Liver (tissue), 9 donors: Measurements from ENCODE around the gene PRKN. TPM values are rescaled to one million over a fixed set of nuclear protein-coding genes. Genes with fewer than 3 reads are reported as not detected.

Experiments used
- DNase-seq: peaks from one replicate; pipeline ENCODE4 v3.0.0-alpha.2; 2017; ENCODE audit warnings: low spot score
- H3K27ac ChIP-seq, 2 donors: one replicate each; pipeline ENCODE4 v1.7.0; 2013; ENCODE audit warnings: inconsistent platforms in 2 of 2, low read length in 2 of 2, control low read depth in 1 of 2, low read depth in 1 of 2, mild to moderate bottlenecking in 1 of 2
- H3K27me3 ChIP-seq, 4 donors: one replicate each; pipeline versions ENCODE4 v1.6.1 to v1.7.0; 2013; ENCODE audit warnings: low read length in 3 of 4, inconsistent platforms in 1 of 4, mild to moderate bottlenecking in 1 of 4, moderate library complexity in 1 of 4; ENCODE audit not compliant: control insufficient read depth in 4 of 4, insufficient read depth in 4 of 4
- H3K36me3 ChIP-seq, 4 donors: one replicate each; pipeline versions ENCODE4 v1.6.1 to v1.7.0; 2013; ENCODE audit warnings: low read length in 3 of 4, mild to moderate bottlenecking in 3 of 4, low read depth in 1 of 4, moderate library complexity in 1 of 4; ENCODE audit not compliant: control insufficient read depth in 4 of 4, insufficient read depth in 3 of 4
- H3K4me1 ChIP-seq, 4 donors: one replicate each; pipeline versions ENCODE4 v1.6.1 to v1.7.0; 2013; ENCODE audit warnings: low read length in 3 of 4, mild to moderate bottlenecking in 3 of 4, moderate library complexity in 1 of 4; ENCODE audit not compliant: control insufficient read depth in 4 of 4, insufficient read depth in 4 of 4
- H3K4me3 ChIP-seq, 3 donors: one replicate each; pipeline versions ENCODE4 v1.6.1 to v1.7.0; 2013; ENCODE audit warnings: low read length in 3 of 3, control low read depth in 1 of 3, low read depth in 1 of 3, mild to moderate bottlenecking in 1 of 3
- H3K9ac ChIP-seq, 2 donors: one replicate each; pipeline ENCODE4 v1.7.0; 2013; ENCODE audit warnings: low read length in 2 of 2, mild to moderate bottlenecking in 2 of 2, moderate library complexity in 2 of 2, control low read depth in 1 of 2, low read depth in 1 of 2
- H3K9me3 ChIP-seq, 4 donors: one replicate each; pipeline versions ENCODE4 v1.6.1 to v1.7.0; 2013; ENCODE audit warnings: low read length in 3 of 4; ENCODE audit not compliant: control insufficient read depth in 4 of 4
- EGR1 ChIP-seq, 2 donors: IDR thresholded peaks; 2 replicates each; pipeline ENCODE4 v1.6.1; 2016 to 2018; ENCODE audit warnings: antibody characterized with exemption in 2 of 2, low read depth in 2 of 2
- FOXA2 ChIP-seq: IDR thresholded peaks from 2 replicates; pipeline ENCODE4 v1.6.1; 2016; ENCODE audit warnings: antibody characterized with exemption
- HNF4A ChIP-seq, 2 donors: conservative IDR thresholded peaks; 2 replicates each; pipeline ENCODE4 v1.6.1; 2016; ENCODE audit warnings: antibody characterized with exemption in 2 of 2, mild to moderate bottlenecking in 2 of 2
- JUND ChIP-seq, 2 donors: IDR thresholded peaks; 2 replicates each; pipeline ENCODE4 v1.6.1; 2016; ENCODE audit warnings: antibody characterized with exemption in 2 of 2
- RAD21 ChIP-seq, 2 donors: IDR thresholded peaks; 2 replicates each; pipeline ENCODE4 v1.6.1; 2016; ENCODE audit warnings: antibody characterized with exemption in 2 of 2, mild to moderate bottlenecking in 2 of 2
- RXRA ChIP-seq, 2 donors: IDR thresholded peaks; 2 replicates each; pipeline ENCODE4 v1.6.1; 2017 to 2018; ENCODE audit warnings: antibody characterized with exemption in 2 of 2, mild to moderate bottlenecking in 1 of 2
- SP1 ChIP-seq: IDR thresholded peaks from 2 replicates; pipeline ENCODE4 v1.6.1; 2018; ENCODE audit warnings: antibody characterized with exemption, mild to moderate bottlenecking
- WGBS: extraction: QIAGEN DNeasy Blood & Tissue Kit; methylation state at CpG from one replicate; pipeline ENCODE4 v1.1.7; 2013; 5-methylcytosine and 5-hydroxymethylcytosine counted together
- polyA plus RNA-seq, 2 donors: library from polyadenylated mRNA; stranded (reverse) in 1 of 2; unstranded in 1 of 2; fragments of 200-250 nt in 1 of 2; fragments of >200 nt in 1 of 2; fragmentation: Nextera tagmentation in 1 of 2; extraction: Ambion mirVana in 1 of 2; gene quantifications; one replicate each; pipeline versions ENCODE4 v1.2.1 to v1.2.3, GENCODE V29; 2013 to 2015
- total RNA-seq, 2 donors: library from RNA; depleted of rRNA; stranded (reverse); fragments of >200 nt; gene quantifications; one replicate each; pipeline ENCODE4 v1.2.3, GENCODE V29; 2014
- TF ChIP-seq, protein P1 (sequence below): IDR thresholded peaks from 2 replicates; pipeline ENCODE4 v1.6.1; 2016; ENCODE audit warnings: antibody characterized with exemption
- TF ChIP-seq, protein P2 (sequence below): IDR thresholded peaks from 2 replicates; pipeline ENCODE4 v1.6.1; 2016; ENCODE audit warnings: antibody characterized with exemption, mild to moderate bottlenecking
- TF ChIP-seq, protein P3 (sequence below): IDR thresholded peaks from 2 replicates; pipeline ENCODE4 v1.6.1; 2016; ENCODE audit warnings: antibody characterized with exemption
- donor health status: healthy.
- donor health status: healthy.
- donor health status: healthy.
- donor health status: healthy.
- donor health status: healthy.

The PRKN gene
- total and polyA plus RNA-seq, 4 donors, result 0.47 to 4.1 (median 3.2) TPM

DNA sequence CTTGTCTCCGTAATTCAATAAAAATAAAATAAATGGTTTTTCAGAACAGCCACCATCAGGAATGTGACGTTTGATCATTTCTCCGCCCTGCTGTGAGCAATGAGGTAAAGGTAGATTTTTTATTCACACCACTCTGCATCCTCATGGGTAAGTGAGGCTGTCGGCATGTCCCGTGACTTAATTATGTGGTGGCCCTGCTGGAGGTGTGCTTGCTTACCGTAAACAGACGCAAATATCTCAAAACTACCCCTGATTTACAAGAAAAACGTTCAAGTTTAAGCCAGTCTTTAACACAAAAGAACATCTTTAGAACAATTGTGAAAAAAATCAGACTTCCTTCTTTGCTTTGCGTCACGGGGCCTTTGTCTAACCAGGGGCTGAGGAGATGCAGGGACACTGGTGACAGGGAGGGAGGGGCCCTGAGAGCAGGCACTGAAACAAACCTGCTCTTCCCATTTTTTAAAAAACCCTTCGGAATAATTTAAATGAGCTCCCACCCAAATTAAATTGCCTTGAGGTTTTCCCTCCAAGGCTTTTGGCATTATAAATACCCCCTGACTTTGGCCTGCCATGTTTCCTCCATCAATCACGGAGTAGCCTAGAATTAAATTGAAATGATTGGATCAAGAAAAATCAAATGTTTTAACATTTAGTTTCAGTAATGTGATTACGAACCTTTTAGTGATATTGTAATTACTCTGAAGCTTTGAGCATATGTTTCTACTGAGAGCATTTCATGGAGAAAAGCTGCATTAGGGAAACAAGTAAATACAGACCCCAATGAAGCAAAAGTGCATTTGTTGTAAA lies 13.4 kb downstream of the PRKN start:
- Histone ChIP-seq H3K4me3 (no peak overlapping the region), H3K27me3 (no peaks in the 10 kb centered on the region), H3K36me3 (no peaks in the 10 kb centered on the region), H3K9me3 (no peaks in the 10 kb centered on the region), H3K27ac (no peak overlapping the region), H3K9ac (no peak overlapping the region), H3K4me1 (no peaks in the 10 kb centered on the region)
- WGBS, result 88% methylated on average over 13 of the region's 13 CpGs
- DNase-seq, result no peak
- TF ChIP-seq, protein P1, sequence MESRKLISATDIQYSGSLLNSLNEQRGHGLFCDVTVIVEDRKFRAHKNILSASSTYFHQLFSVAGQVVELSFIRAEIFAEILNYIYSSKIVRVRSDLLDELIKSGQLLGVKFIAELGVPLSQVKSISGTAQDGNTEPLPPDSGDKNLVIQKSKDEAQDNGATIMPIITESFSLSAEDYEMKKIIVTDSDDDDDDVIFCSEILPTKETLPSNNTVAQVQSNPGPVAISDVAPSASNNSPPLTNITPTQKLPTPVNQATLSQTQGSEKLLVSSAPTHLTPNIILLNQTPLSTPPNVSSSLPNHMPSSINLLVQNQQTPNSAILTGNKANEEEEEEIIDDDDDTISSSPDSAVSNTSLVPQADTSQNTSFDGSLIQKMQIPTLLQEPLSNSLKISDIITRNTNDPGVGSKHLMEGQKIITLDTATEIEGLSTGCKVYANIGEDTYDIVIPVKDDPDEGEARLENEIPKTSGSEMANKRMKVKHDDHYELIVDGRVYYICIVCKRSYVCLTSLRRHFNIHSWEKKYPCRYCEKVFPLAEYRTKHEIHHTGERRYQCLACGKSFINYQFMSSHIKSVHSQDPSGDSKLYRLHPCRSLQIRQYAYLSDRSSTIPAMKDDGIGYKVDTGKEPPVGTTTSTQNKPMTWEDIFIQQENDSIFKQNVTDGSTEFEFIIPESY, result no peak
- no peak for TF ChIP-seq RXRA (IDR thresholded peaks at IDR 0.05)
- TF ChIP-seq, protein P2, sequence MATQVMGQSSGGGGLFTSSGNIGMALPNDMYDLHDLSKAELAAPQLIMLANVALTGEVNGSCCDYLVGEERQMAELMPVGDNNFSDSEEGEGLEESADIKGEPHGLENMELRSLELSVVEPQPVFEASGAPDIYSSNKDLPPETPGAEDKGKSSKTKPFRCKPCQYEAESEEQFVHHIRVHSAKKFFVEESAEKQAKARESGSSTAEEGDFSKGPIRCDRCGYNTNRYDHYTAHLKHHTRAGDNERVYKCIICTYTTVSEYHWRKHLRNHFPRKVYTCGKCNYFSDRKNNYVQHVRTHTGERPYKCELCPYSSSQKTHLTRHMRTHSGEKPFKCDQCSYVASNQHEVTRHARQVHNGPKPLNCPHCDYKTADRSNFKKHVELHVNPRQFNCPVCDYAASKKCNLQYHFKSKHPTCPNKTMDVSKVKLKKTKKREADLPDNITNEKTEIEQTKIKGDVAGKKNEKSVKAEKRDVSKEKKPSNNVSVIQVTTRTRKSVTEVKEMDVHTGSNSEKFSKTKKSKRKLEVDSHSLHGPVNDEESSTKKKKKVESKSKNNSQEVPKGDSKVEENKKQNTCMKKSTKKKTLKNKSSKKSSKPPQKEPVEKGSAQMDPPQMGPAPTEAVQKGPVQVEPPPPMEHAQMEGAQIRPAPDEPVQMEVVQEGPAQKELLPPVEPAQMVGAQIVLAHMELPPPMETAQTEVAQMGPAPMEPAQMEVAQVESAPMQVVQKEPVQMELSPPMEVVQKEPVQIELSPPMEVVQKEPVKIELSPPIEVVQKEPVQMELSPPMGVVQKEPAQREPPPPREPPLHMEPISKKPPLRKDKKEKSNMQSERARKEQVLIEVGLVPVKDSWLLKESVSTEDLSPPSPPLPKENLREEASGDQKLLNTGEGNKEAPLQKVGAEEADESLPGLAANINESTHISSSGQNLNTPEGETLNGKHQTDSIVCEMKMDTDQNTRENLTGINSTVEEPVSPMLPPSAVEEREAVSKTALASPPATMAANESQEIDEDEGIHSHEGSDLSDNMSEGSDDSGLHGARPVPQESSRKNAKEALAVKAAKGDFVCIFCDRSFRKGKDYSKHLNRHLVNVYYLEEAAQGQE, result no peak
- no peak for TF ChIP-seq JUND (IDR thresholded peaks at IDR 0.05)
- TF ChIP-seq, protein P3, sequence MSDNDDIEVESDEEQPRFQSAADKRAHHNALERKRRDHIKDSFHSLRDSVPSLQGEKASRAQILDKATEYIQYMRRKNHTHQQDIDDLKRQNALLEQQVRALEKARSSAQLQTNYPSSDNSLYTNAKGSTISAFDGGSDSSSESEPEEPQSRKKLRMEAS, result no peak

DNA sequence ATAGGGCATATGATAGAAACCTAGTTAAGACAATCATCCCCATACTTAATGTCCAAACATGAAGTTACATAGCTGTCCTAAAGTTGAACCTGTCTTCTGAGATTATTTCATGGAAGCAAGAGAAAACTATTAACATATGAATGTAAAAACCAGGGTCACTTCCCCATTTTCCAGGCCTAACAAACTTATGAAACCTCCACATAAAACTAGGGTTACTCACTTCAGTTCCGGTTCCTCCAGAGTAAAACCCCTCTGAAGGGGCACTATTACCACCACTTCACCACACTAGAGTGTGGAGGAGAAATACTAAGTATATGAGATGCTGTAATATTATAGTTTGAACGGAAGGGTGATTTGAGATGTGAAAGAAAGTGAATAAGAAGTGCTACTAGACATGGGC lies 14.9 kb downstream of the PRKN start:
- 91% methylated on average over 2 of the region's 2 CpGs for WGBS
- TF ChIP-seq EGR1 (IDR thresholded peaks at IDR 0.05; ENCODE audit: low read depth in 2 of 2) (no peak), FOXA2 (no peak)
- no peak for DNase-seq
- Histone ChIP-seq H3K27me3 (no peaks in the 10 kb centered on the region), H3K4me3 (no peak overlapping the region), H3K27ac (no peak overlapping the region), H3K4me1 (no peaks in the 10 kb centered on the region), H3K9ac (no peak overlapping the region), H3K9me3 (no peaks in the 10 kb centered on the region), H3K36me3 (no peaks in the 10 kb centered on the region)

DNA sequence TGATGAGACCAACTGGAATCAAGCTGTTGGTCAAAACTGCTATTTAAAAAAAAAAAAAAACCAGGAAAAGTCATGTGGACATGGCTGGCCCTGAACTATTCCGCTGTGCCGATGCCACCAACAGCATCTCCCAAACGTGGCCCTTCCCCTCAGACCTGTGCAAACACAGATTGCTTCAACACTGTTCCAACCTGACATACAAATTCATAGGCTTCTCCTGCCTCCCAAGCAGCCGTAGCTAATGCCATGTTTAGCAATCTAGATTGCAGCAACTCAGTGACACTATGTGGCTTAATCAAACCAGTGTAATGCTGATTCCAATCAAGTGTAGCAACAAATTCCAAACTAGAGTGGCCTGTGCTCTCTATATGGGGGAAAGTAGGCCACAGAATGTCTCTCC lies 16.2 kb downstream of the PRKN start:
- H3K4me3 ChIP-seq, result no peak overlapping the region
- no peaks in the 10 kb centered on the region for H3K4me1 ChIP-seq
- WGBS, result 67% methylated on average over 4 of the region's 4 CpGs
- no peak for DNase-seq
- H3K9me3 ChIP-seq, result no peaks in the 10 kb centered on the region
- no peak overlapping the region for H3K9ac ChIP-seq
- no peaks in the 10 kb centered on the region for H3K27me3 ChIP-seq
- no peaks in the 10 kb centered on the region for H3K36me3 ChIP-seq
- TF ChIP-seq, protein P1, result no peak
- TF ChIP-seq SP1 (peak; percentile 71), RAD21 (IDR thresholded peaks at IDR 0.05) (peak in 1 of 2 donors; percentile 67), RXRA (IDR thresholded peaks at IDR 0.05) (peak; percentile 14 to 42), HNF4A (conservative IDR thresholded peaks at IDR 0.05) (peak; percentile 10 to 62)
- no peak overlapping the region for H3K27ac ChIP-seq
